ENCODE measurements around the gene ULK2.

DNA sequence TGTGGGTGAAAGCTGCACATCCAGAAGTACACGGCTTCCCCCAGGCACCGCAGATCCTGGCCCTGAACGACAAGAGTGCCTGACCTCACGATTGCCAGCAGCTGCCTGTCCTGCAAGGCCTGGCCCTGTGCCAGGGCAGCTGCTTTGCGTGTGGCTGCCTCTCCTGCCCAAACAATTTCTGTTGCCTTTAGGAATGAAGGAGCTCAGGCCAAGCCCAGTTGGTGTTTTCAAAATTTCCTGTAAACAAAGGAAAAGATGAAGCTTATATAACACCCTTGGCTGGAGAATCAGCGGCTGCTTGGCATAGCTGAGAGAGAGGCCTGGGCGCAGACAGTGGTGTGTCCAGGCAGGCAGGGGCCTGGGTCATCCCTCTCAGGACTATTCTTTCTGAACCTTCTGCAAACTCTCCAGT lies 139.6 kb downstream of the ULK2 start:
- TF ChIP-seq POLR2AphosphoS5 (IDR thresholded peaks at IDR 0.05; ENCODE audit: low read depth, low read length) (no peak), SIN3A (IDR thresholded peaks at IDR 0.05; ENCODE audit: borderline replicate concordance, insufficient read depth, low read depth, low read length) (no peak), CTCF (IDR thresholded peaks at IDR 0.05) (no peak)

All from Panc1 (cell line).